Head of caudate nucleus (tissue), 42 donors: ENCODE data around the gene POLR2C.

ENCODE experiments used
- DNase-seq, 42 donors: peaks; one replicate each; pipeline versions ENCODE4 v3.0.0 to v3.0.0-alpha.2; 2020 to 2021; ENCODE audit warnings: mixed read lengths in 7 of 42
- intact Hi-C: fragments of 100-400 bp; cut with DNase I; formaldehyde crosslinking; loops from one replicate; pipeline ENCODE4 v1.15.0; 2022

POLR2C gene

GRCh38 chr16:57476546-57477410, 14.3 kb downstream of the POLR2C start:
- intact Hi-C loops: no loop called here
- no peak for DNase-seq

GRCh38 chr16:57477531-57478202, 15.2 kb downstream of the POLR2C start:
- peak in 4 of 42 donors; percentile 11 to 47 (median 30) for DNase-seq
- intact Hi-C loops: no loop called here

GRCh38 chr16:57478396-57479204, 16.1 kb downstream of the POLR2C start:
- DNase-seq: peak in 1 of 42 donors; percentile 38
- intact Hi-C loops: no loop called here

- intact Hi-C loops: no loop called here
- peak; percentile 38 to 79 (median 60) for DNase-seq
Measured at GRCh38 chr16:57479205-57479975, 16.9 kb downstream of the POLR2C start.

- no peak for DNase-seq
- intact Hi-C loops: no loop called here
Measured at GRCh38 chr16:57479976-57480753, 17.7 kb downstream of the POLR2C start.

GRCh38 chr16:57480754-57481230, 18.3 kb downstream of the POLR2C start:
- intact Hi-C loops: no loop called here
- DNase-seq: no peak

- peak in 1 of 42 donors; percentile 9 for DNase-seq
- intact Hi-C loops: no loop called here
Measured at GRCh38 chr16:57481421-57481820, 18.9 kb downstream of the POLR2C start.

GRCh38 chr16:57482845-57483545, 20.5 kb downstream of the POLR2C start:
- DNase-seq: peak in 1 of 42 donors; percentile 3
- intact Hi-C loops: no loop called here

- peak in 1 of 42 donors; percentile 13 for DNase-seq
- intact Hi-C loops: no loop called here
Measured at GRCh38 chr16:57483725-57484514, 21.4 kb downstream of the POLR2C start.

GRCh38 chr16:57484515-57485005, 22.1 kb downstream of the POLR2C start:
- DNase-seq: no peak
- intact Hi-C loops: no loop called here

GRCh38 chr16:57485091-57485915, 22.8 kb downstream of the POLR2C start:
- intact Hi-C loops: no loop called here
- DNase-seq: peak in 1 of 42 donors; percentile 14

GRCh38 chr16:57485916-57486857, 23.7 kb downstream of the POLR2C start, which contains the start of gene DOK4:
DOK4 (minus strand) TSS chr16:57486493; CDS start chr16:57479507, 6,986 bp downstream.
- intact Hi-C loops: no loop called here
- peak; percentile 22 to 93 (median 83) for DNase-seq

- DNase-seq: no peak
- intact Hi-C loops: no loop called here
Measured at GRCh38 chr16:57486858-57487834, 24.7 kb downstream of the POLR2C start.
